Measurements from ENCODE around the gene COPA.
A peak's percentile ranks its signal among the peaks of the same experiment; 100 is the strongest.
"Not testable (repeated sequence)": the region's sequence is repeated elsewhere in the genome, so short reads cannot be mapped to it uniquely, and the experiment has no call there.

The COPA gene

GRCh38 chr1:160322831-160323230 lies 20.2 kb downstream of the COPA start:
- no peak for DNase-seq

- DNase-seq: no peak
These were observed 27.7 kb downstream of the COPA start for GRCh38 chr1:160315359-160315758.

GRCh38 chr1:160309571-160309970 lies 33.5 kb downstream of the COPA start:
- no peak for DNase-seq

- DNase-seq: no peak
These were observed 33.9 kb downstream of the COPA start for GRCh38 chr1:160309185-160309557.

- DNase-seq: no peak
These were observed 34.4 kb downstream of the COPA start for GRCh38 chr1:160308451-160309184.

- no peak for DNase-seq
These were observed 35.8 kb downstream of the COPA start for GRCh38 chr1:160307118-160307791.

- no peak for DNase-seq
These were observed 42.9 kb downstream of the COPA start for GRCh38 chr1:160300173-160300572.

- DNase-seq: no peak
These were observed 47.0 kb downstream of the COPA start for GRCh38 chr1:160296036-160296435.

DNA sequence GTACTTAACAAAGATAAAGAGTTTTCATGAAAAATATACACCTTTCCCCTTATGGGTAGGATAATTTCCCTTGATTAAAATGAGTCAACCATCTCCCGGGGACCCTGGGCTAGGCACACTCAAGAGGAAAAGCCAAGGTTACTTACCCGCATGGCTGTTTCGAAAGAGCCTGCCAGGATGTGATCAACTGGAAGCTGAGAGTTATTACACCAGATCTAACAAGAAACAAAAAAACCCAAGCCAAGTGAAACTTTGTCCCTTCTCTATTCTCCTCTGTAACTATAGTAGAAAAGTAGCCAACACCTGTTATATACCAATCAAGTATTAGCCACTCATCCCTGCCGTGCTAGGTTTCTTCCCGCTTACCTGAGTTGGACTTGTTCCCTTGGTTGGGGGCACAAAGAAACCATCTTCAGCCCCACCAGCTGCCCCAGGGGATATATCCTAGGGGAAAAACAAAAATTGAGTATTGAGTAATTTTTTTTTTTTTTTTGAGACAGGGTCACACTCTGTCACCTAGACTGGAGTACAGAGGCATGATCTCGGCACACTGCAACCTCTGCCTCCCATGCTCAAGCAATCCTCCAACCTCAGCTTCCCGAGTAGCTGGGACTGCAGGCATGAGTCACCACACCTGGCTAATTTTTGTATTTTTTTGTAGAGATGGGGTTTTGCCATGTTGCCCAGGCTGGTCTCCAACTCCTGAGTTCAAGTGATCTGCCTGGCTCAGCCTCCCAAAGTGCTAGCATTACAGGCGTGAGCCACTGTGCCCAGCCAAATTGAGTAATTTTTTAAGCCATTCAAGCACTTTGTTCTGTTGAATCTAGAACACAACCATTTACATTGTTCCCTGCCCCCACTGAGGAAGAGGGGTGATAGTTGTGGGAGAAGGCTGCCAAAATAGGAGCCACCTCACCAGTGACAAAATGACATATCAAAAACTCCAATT lies 49.8 kb downstream of the COPA start:
- DNase-seq: no peak

DNA sequence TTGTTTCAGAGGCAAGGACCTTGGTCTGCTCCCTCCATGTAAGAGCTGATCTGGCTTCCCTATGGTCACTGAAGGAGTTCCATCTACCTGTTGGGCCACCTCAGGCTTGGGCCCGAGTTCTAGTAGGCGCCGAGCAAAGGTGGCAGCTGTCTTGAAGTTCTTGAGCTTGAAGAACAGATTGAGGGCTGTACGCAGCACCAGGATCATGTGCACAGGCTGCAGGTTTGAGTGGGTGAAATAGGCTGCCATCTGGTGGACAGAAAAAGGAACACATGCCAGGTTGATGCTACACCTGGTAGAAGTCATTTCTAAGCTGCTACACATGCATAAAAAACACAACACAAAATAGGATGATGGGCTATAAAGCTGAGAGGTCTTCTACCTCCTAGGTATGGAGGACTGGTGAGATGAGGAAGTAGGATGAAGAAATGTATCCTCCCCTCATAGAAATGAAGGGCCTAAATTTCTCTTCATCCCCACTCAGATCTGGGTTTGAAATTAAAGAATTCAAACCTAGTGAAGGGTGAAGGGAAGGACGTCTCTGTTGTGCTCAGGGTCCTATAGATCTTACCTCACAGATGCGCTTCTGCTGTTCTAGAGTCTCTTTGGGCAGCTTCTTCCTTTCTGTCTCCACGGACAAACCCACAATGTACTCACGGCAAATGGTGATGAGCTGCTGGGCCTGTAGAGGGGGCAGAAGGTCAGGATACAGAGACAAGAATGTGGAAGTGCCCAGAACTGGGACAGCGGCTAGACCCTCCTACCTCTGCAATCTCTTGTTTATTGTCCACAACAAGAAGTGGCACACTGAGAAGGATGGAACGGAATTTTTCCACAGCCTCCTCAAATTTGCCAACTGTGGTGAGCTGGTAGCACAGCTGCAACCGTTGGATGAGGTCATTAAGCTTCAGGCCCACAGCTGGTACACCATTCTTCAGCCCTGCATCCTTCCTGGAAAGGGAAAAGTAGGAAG lies 51.5 kb downstream of the COPA start:
- peak; percentile 42 to 61 for DNase-seq

DNA sequence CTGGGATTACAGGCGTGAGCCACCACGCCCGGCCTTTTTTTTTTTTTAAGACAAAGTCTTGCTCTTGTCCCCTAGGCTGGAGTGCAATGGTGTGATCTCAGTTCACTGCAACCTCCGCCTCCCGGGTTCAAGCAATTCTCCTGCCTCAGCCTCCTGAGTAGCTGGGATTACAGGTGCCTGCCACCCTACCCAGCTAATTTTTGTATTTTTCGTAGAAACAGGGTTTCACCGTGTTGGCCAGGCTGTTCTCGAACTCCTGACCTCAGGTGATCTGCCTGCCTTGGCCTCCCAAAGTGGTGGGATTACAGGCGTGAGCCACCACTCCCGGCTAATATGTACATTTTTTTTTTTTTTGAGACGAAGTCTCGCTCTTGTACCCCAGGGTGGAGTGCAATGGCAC lies 55.3 kb downstream of the COPA start:
- not testable (repeated sequence) for DNase-seq

GRCh38 chr1:160285506-160285905 lies 57.5 kb downstream of the COPA start:
- no peak for DNase-seq

DNA sequence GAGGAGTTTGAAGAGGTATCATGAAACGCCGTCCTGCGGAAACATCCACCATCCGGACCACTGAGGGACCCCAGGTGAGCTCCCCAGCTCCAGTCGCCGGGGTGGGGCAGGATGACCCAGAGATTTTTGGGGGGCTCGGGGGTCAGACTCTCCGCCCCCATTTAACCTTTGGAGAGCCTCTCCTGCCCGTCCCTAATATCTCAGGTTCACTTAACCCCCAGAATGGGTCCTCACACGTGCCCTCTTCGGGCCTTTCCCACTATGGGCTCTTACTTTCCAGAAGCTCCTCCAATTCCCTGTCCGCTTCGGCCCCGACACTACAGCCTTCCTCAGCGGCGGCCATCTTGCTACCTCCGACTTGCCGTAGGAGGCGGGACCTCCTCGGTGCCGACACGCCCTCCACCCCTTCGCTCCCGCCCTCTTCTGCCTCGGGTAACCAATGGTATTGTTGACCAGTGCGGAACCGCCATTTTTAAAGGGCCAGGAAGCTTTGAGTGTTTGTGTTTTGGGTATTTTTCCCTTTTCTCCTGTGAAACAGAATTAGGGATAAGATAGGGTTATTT lies 58.2 kb downstream of the COPA start, which contains the start of gene PEX19:
PEX19 (minus strand) TSS at position 352 of the 563 bp plus-strand sequence; CDS start at position 343, 9 bp downstream.
- peak; percentile 90 to 98 for DNase-seq

DNA sequence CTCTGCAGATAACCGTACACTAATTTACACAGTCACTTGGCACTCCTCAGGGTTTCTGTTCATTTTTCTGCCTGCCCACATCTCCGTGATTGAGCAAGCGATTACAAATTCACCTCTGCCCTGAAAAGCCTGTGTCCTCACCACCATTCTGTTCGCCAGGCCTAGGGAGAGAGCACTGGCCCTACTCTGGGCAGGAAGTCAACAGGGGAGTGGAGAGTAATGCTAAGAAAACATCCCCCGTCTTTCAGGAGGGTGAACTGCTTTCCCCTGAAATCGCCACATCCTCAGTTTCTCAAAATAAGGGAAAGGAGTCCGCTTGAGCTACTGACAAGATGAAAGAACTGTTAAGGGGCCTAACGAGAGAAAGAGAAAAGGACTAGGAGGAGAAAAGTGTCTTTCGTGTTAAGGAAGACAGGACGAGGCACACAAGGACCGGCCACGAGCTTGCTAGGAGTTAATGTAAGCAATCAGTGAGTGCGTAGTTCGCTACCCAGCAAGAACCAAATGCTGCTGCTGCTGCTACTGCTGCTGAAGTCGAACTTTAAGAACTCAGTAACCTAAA lies 58.7 kb downstream of the COPA start:
- no peak for DNase-seq

DNA sequence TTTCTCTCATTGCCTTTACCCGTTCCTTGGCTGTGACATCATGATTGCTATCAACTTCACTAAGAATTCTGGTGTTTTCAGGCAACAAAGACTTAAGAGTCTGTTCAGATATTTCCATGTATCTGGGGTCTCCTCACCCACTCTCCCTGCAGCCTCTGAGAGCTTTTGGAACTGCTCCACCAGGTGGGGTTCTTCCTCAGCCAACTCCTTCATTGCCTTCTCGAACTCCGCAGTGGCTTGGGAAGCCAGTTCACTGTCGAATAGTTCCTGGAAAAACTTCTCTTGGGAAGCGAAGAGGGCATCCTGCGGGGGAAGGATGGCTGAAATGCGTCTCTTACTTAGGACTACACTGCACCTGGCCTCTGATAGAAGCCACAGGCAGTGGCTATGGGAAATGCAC lies 60.2 kb downstream of the COPA start:
- DNase-seq: no peak

DNA sequence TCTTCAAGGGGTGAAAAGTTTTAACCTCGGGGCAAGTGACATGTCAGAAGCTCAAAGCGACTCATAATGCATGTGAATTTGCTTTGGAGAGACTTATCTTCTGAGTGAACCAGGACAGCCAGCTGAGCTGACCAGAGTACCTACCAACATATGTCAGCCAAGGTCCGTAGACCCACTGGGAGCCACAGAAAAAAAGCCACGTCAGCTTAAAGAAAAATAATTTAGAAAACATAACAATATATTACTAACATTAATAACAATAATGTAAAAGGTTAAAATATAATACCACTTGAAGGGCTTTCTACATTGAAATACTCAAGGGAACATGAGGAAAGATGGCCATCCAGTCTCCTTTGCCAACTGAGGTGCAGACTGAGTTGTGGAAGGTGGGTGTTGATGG lies 65.1 kb downstream of the COPA start:
- DNase-seq: no peak

- DNase-seq: no peak
These were observed 65.7 kb downstream of the COPA start for GRCh38 chr1:160277330-160277729.

- no peak for DNase-seq
These were observed 72.0 kb downstream of the COPA start for GRCh38 chr1:160271025-160271424.

- DNase-seq: no peak
These were observed 75.6 kb downstream of the COPA start for GRCh38 chr1:160267284-160267991.

DNA sequence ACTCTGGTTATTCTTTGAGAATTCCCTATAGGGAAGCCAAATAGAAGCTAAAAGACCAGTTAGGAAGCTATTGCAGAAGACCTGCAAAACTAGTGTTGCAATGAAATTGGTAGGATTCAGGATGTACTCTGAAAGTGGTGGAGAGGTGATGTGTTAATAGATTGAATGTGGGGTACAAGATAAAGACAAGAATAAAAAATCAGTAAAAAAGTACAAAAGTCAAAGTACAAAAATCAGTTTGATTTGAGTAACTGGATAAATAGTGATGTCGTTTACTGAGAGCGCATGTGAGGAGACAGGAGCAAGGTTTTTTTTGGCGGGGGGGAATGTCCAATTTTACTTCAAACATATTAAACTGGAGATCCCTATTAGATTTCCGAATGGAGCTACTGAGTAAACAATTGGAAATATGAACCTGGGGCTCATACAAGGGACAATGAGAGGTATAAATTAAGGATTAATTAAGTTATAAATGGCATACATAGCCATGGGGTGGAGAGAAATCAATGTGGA lies 78.2 kb downstream of the COPA start:
- DNase-seq: no peak

All from NCI-H187 (cell line).